HCT116 (cell line): ENCODE results near the gene ALG2. TPM values are rescaled to one million over a fixed set of nuclear protein-coding genes. Genes with fewer than 3 reads are reported as not detected.

Experiments
- ATAC-seq: fragments of 200-7000 bp; cut with Tn5 transposase; 2 replicates; pipeline ENCODE4 v1.9.1; 2020; ENCODE audit warnings: mild to moderate bottlenecking, moderate library complexity
- BruUV-seq: library from RNA; stranded (reverse); fragments of 400-500 nt; replicated peaks from 2 replicates; lab custom pipeline; 2021; lab: Mats Ljungman, UMichigan
- CTCF ChIA-PET: fragments of 300-600 bp; sonication (Branson Sonifier 250); formaldehyde crosslinking; loops from one replicate; lab custom pipeline; 2021; ENCODE audit warnings: antibody characterized with exemption; lab: Charles Lee
- POLR2A ChIA-PET: fragments of 300-600, 350-600 bp; sonication (Branson Sonifier 250); formaldehyde crosslinking; loops from one replicate; lab custom pipeline; 2021; ENCODE audit warnings: antibody characterized with exemption; lab: Charles Lee
- RAD21 ChIA-PET, 2 experiments: fragments of 300-600 bp; sonication (Branson Sonifier 250); formaldehyde crosslinking; loops; one replicate each; lab custom pipeline; 2023; ENCODE audit warnings: low total read pairs in 2 of 2; ENCODE audit not compliant: uncharacterized antibody in 2 of 2, unreplicated experiment in 2 of 2, low non-redundant PET in 1 of 2; lab: Charles Lee
- DNase-seq: peaks from one replicate; pipeline ENCODE4 v3.0.0-alpha.2; 2010; ENCODE audit warnings: low read depth, low spot score
- H2AFZ ChIP-seq: fragments of 200-600 bp; shearing (Covaris generic), sonication (generic); 2 replicates; pipeline ENCODE4 v1.6.1; 2017; ENCODE audit warnings: low read depth, mixed run types, mixed read lengths, antibody characterized with exemption, low read length; ENCODE audit not compliant: poor library complexity, severe bottlenecking
- H3K27ac ChIP-seq: 2 replicates; pipeline ENCODE4 v1.5.1; 2012; ENCODE audit warnings: low read depth, low read length
- H3K27me3 ChIP-seq: fragments of 200-600 bp; sonication (generic); 2 replicates; pipeline ENCODE4 v1.6.1; 2016; ENCODE audit warnings: mixed run types, low read length, mixed read lengths; ENCODE audit not compliant: insufficient read depth
- H3K36me3 ChIP-seq, 2 experiments: fragments of 200-500 bp in 1 of 2; fragments of 200-600 bp in 1 of 2; sonication (Bioruptor generic) in 1 of 2; sonication (generic) in 1 of 2; 2 replicates each; pipeline versions ENCODE4 v1.5.1 to v1.6.1; 2014 to 2016; ENCODE audit warnings: low read length in 2 of 2, inconsistent platforms in 1 of 2, mixed read lengths in 1 of 2, mixed run types in 1 of 2; ENCODE audit not compliant: insufficient read depth in 2 of 2, control insufficient read depth in 1 of 2
- H3K4me1 ChIP-seq, 2 experiments: fragments of 200-600 bp in 1 of 2; sonication (generic) in 1 of 2; 2 replicates each; pipeline versions ENCODE4 v1.5.1 to v1.6.1; 2012 to 2017; ENCODE audit warnings: low read length in 2 of 2, inconsistent platforms in 1 of 2, mild to moderate bottlenecking in 1 of 2, mixed read lengths in 1 of 2, mixed run types in 1 of 2, moderate library complexity in 1 of 2; ENCODE audit not compliant: insufficient read depth in 2 of 2, control insufficient read depth in 1 of 2
- H3K4me2 ChIP-seq: fragments of 200-600 bp; sonication (generic); 2 replicates; pipeline ENCODE4 v1.6.1; 2017; ENCODE audit warnings: mixed run types, low read length, mixed read lengths
- H3K4me3 ChIP-seq, 2 experiments: fragments of 200-600 bp in 1 of 2; sonication (generic) in 1 of 2; replicated peaks in 1 of 2; 2 replicates each; pipeline ENCODE4 v1.5.1; 2011 to 2016; ENCODE audit warnings: low read length in 2 of 2, control low read depth in 1 of 2, low read depth in 1 of 2, mild to moderate bottlenecking in 1 of 2, mixed read lengths in 1 of 2, mixed run types in 1 of 2
- H3K79me2 ChIP-seq: fragments of 200-600 bp; sonication (generic); 2 replicates; pipeline ENCODE4 v1.6.1; 2017; ENCODE audit warnings: mild to moderate bottlenecking, mixed run types, low read length, moderate library complexity, mixed read lengths; ENCODE audit not compliant: insufficient read depth
- H3K9ac ChIP-seq: fragments of 200-600 bp; sonication (generic); 2 replicates; pipeline ENCODE4 v1.6.1; 2016; ENCODE audit warnings: low read length, mixed read lengths
- H3K9me2 ChIP-seq: fragments of 200-600 bp; sonication (generic), shearing (Covaris generic); 2 replicates; pipeline ENCODE4 v1.6.1; 2017; ENCODE audit warnings: mixed run types, mild to moderate bottlenecking, moderate library complexity; ENCODE audit not compliant: insufficient read depth
- H3K9me3 ChIP-seq, 2 experiments: fragments of 200-500 bp in 1 of 2; fragments of 200-600 bp in 1 of 2; sonication (Bioruptor generic) in 1 of 2; sonication (generic) in 1 of 2; 2 replicates each; pipeline ENCODE4 v1.6.1; 2014 to 2017; ENCODE audit warnings: low read length in 2 of 2, mixed read lengths in 2 of 2, inconsistent platforms in 1 of 2, low read depth in 1 of 2, mild to moderate bottlenecking in 1 of 2, mixed run types in 1 of 2, moderate library complexity in 1 of 2; ENCODE audit not compliant: control insufficient read depth in 1 of 2, insufficient read depth in 1 of 2
- H4K20me1 ChIP-seq: fragments of 200-600 bp; sonication (generic), shearing (Covaris generic); 2 replicates; pipeline ENCODE4 v1.6.1; 2017; ENCODE audit warnings: mixed run types, mild to moderate bottlenecking, moderate library complexity; ENCODE audit not compliant: insufficient read depth
- ATF3 ChIP-seq: IDR thresholded peaks from 2 replicates; pipeline ENCODE4 v1.6.1; 2012
- CBX3 ChIP-seq: IDR thresholded peaks from 2 replicates; pipeline ENCODE4 v1.6.1; 2012; ENCODE audit warnings: low read depth
- CEBPB ChIP-seq: IDR thresholded peaks from 2 replicates; pipeline ENCODE4 v1.6.1; 2012; ENCODE audit warnings: low read depth
- EGR1 ChIP-seq: IDR thresholded peaks from 2 replicates; pipeline ENCODE4 v1.6.1; 2012; ENCODE audit warnings: low read depth
- EZH2 ChIP-seq: fragments of 200-600 bp; sonication (generic); IDR thresholded peaks from 2 replicates; pipeline ENCODE4 v1.6.1; 2017; ENCODE audit warnings: antibody characterized with exemption, mixed run types
- EZH2phosphoT487 ChIP-seq: fragments of 200-600 bp; IDR thresholded peaks from 2 replicates; pipeline ENCODE4 v1.6.1; 2018; ENCODE audit warnings: antibody characterized with exemption, borderline replicate concordance
- JUND ChIP-seq: IDR thresholded peaks from 2 replicates; pipeline ENCODE4 v1.6.1; 2012
- MAX ChIP-seq: IDR thresholded peaks from 2 replicates; pipeline ENCODE4 v1.6.1; 2012
- POLR2A ChIP-seq: IDR thresholded peaks from 2 replicates; pipeline ENCODE4 v1.7.0; 2011; ENCODE audit warnings: borderline replicate concordance; ENCODE audit not compliant: insufficient read depth, insufficient read length; ENCODE audit errors: extremely low read depth
- RAD21 ChIP-seq: IDR thresholded peaks from 2 replicates; pipeline ENCODE4 v1.6.1; 2012; ENCODE audit warnings: low read depth, mild to moderate bottlenecking
- REST ChIP-seq: IDR thresholded peaks from 2 replicates; pipeline ENCODE4 v1.6.1; 2012; ENCODE audit warnings: low read depth
- SP1 ChIP-seq: IDR thresholded peaks from 2 replicates; pipeline ENCODE4 v1.6.1; 2012; ENCODE audit warnings: low read depth
- SRF ChIP-seq: IDR thresholded peaks from 2 replicates; pipeline ENCODE4 v1.6.1; 2012; ENCODE audit warnings: low read depth
- TCF7L2 ChIP-seq: IDR thresholded peaks from 2 replicates; pipeline ENCODE4 v1.7.0; 2011; ENCODE audit warnings: borderline replicate concordance, inconsistent platforms; ENCODE audit not compliant: insufficient read depth, insufficient read length; ENCODE audit errors: extremely low read depth
- YY1 ChIP-seq: IDR thresholded peaks from 2 replicates; pipeline ENCODE4 v1.6.1; 2011; ENCODE audit warnings: low read length, low read depth, moderate library complexity, mild to moderate bottlenecking; ENCODE audit not compliant: insufficient replicate concordance; ENCODE audit errors: extremely low read depth
- ZFX ChIP-seq: fragments of 450-650 bp; IDR thresholded peaks from 2 replicates; pipeline ENCODE4 v1.6.1; 2017
- ZNF274 ChIP-seq: fragments of 200-500 bp; sonication (Bioruptor generic); IDR thresholded peaks from 2 replicates; pipeline ENCODE4 v1.6.1; 2014; ENCODE audit warnings: mild to moderate bottlenecking, low read depth, low read length, inconsistent platforms
- intact Hi-C: fragments of 100-400 bp; cut with micrococcal nuclease; formaldehyde crosslinking; loops from 2 replicates; pipeline ENCODE4 v1.10.0; 2022
- total RNA-seq: library from RNA; stranded (reverse); gene quantifications from one replicate; pipeline ENCODE4 v1.2.1, GENCODE V29; 2021; ENCODE audit not compliant: unreplicated experiment

Gene ALG2
- total RNA-seq, 1 experiment from 2014 or later: 27.9 TPM

- ChIA-PET RAD21 (no interaction called here), POLR2A (no interaction called here), CTCF (no interaction called here)
- no peaks in the 10 kb centered on the region for H3K36me3 ChIP-seq
- H4K20me1 ChIP-seq: no peaks in the 10 kb centered on the region
- H3K27me3 ChIP-seq: no peaks in the 10 kb centered on the region
- intact Hi-C loops: no loop called here
- H2AFZ ChIP-seq: no peak overlapping the region
- no peak overlapping the region for H3K4me3 ChIP-seq
- no peak overlapping the region for H3K4me2 ChIP-seq
- no TSS peak for BruUV-seq
- H3K4me1 ChIP-seq: no peaks in the 10 kb centered on the region
- no peaks in the 10 kb centered on the region for H3K9me2 ChIP-seq
- TF ChIP-seq ZFX (no peak), ATF3 (no peak), YY1 (no peak), RAD21 (no peak), CBX3 (no peak), JUND (no peak), SP1 (no peak), EZH2 (no peak), POLR2A (no peak)
- no peaks in the 10 kb centered on the region for H3K79me2 ChIP-seq
- no peak overlapping the region for H3K9ac ChIP-seq
- DNase-seq: no peak
- ATAC-seq: no peak
- no peaks in the 10 kb centered on the region for H3K9me3 ChIP-seq
- no peak overlapping the region for H3K27ac ChIP-seq
These were observed 17.8 kb upstream of the ALG2 start for GRCh38 chr9:99239341-99240060.

- no peak overlapping the region for H3K4me3 ChIP-seq
- intact Hi-C loops: no loop called here
- no peak overlapping the region for H2AFZ ChIP-seq
- ATAC-seq: no peak
- H3K27ac ChIP-seq: no peak overlapping the region
- H3K4me1 ChIP-seq: no peaks in the 10 kb centered on the region
- H3K9me3 ChIP-seq: no peaks in the 10 kb centered on the region
- no peaks in the 10 kb centered on the region for H3K27me3 ChIP-seq
- no peaks in the 10 kb centered on the region for H3K9me2 ChIP-seq
- ChIA-PET RAD21 (no interaction called here), POLR2A (no interaction called here)
- H3K36me3 ChIP-seq: no peaks in the 10 kb centered on the region
- no TSS peak for BruUV-seq
- no peak overlapping the region for H3K4me2 ChIP-seq
- no peaks in the 10 kb centered on the region for H4K20me1 ChIP-seq
- H3K9ac ChIP-seq: no peak overlapping the region
- no peaks in the 10 kb centered on the region for H3K79me2 ChIP-seq
- TF ChIP-seq ATF3: no peak
- TF ChIP-seq REST: no peak
- TF ChIP-seq CBX3: no peak
- TF ChIP-seq SRF: no peak
- TF ChIP-seq POLR2A: no peak
- no peak for TF ChIP-seq TCF7L2
- no peak for TF ChIP-seq EGR1
- TF ChIP-seq EZH2: no peak
- no peak for TF ChIP-seq RAD21
- TF ChIP-seq MAX: no peak
- TF ChIP-seq ZNF274: no peak
- no peak for TF ChIP-seq CEBPB
- TF ChIP-seq SP1: no peak
- no peak for TF ChIP-seq EZH2phosphoT487
- TF ChIP-seq, all 23 proteins: peak for 0
- no peak for DNase-seq
- CTCF ChIA-PET: no interaction called here
These were observed 16.6 kb upstream of the ALG2 start for GRCh38 chr9:99238331-99238730.
